ENCODE data around the gene RSBN1.
A peak's percentile ranks its signal among the peaks of the same experiment; 100 is the strongest.
"Not testable (repeated sequence)": the region's sequence is repeated elsewhere in the genome, so short reads cannot be mapped to it uniquely, and the experiment has no call there.

RSBN1 gene

DNA sequence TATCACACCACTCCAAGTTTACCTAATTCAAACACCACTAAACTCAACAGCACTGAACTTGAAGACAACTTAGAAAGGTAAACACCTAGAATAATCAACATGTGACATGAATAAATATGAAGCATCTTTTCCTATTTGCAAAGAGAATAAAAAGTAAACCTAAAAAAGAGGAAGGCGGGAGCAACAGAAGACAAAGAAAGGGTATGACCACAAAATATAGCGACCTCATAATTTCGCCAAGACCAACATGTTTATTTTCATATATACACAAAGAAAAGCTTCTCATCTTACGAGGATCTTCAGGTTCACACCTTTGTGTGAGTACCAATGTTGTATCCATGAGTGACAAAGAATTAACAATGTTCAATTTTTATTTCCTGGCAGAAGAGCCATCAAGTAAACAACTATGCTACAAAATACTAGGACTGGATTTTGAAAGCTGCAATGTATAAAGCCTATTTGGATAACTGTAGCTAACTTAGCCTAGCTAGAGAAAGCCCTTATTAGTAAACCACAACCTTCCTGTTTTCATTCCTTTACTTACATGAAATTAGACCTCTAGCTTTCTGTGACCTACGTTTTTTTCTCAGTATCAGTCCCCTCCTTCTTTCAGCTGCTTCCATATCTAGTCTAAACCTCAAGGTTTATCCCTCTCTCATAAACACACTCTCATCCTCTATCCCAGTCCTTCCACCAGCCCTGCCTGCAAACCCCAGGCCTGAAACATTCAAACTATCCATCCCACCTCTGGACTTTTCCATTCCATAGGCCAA lies 31.7 kb downstream of the RSBN1 start:
- DNase-seq (ENCODE audit: low spot score): no peak

- no peak for DNase-seq (ENCODE audit: low spot score)
These were observed 32.7 kb downstream of the RSBN1 start for GRCh38 chr1:113779542-113779941.

DNA sequence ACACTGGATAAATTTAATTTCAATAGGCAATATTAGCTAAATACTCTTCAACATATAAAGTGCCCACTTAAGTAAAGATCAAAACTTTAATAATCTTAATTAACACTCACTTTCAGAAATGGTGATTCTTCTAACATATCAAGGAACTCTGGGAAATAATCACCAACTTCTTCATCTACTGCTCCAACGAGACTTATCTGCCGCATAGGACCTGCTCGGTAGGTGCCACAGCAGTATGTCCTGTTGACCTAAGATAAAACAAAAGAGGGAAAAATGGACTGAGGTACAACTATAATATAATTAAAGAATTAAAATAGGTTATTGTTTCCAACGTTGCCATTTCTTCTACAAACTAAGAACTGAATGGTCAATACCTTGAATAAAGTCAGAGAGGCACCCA lies 34.7 kb downstream of the RSBN1 start:
- no peak for DNase-seq (ENCODE audit: low spot score)

GRCh38 chr1:113770031-113770430 lies 42.2 kb downstream of the RSBN1 start:
- DNase-seq (ENCODE audit: low spot score): no peak

DNA sequence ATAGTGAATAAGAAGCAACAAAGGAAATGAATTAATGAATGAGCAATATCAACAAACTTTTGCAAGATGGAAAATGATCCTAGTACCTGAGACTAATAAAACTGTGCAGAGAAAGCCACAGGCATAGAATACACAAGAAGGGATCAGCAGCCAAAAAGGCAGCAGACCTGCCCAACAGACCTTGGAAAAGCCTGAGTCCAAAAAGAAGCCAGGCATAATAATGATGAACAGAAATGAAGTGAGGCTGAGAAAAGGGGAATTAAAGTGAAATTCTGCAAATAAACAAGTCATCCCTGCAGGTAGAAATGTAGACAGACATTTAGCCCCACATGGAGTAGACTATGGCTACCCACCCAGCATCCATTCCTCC lies 42.7 kb downstream of the RSBN1 start:
- no peak for DNase-seq (ENCODE audit: low spot score)

DNA sequence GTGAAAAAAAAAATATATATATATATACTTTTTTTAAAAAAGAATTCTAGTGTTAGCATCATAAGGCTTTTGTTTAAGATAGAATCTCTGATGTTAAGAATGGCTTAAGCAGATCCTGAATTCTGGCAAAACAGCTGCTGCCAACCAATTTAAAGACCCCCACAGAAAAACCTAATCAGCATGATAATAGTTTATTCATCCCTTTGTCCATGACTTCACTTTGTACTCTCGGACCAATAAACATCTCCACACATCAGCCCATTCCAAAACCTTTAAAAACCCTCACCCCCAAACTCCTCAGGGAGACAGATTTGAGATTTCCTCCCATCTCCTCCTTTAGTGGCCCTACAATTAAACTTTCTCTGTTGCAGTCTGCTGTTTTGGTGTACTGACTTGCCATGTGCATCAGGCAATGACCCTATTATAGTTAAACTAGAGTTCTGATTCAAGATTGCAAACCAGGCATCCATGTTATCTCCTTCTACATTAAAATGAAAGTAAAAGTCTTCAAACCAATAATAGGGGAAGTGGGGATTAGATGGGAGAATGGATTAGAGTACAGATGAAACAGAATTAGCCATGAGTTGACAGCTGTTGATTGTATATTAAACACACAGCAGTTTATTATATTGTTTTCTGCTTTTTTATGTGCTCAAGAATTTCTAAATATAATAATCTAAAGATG lies 43.2 kb downstream of the RSBN1 start:
- DNase-seq (ENCODE audit: low spot score): no peak

- DNase-seq (ENCODE audit: low spot score): no peak
These were observed 46.7 kb downstream of the RSBN1 start for GRCh38 chr1:113765306-113766230.

GRCh38 chr1:113763661-113764060 lies 48.6 kb downstream of the RSBN1 start:
- DNase-seq (ENCODE audit: low spot score): no peak

DNA sequence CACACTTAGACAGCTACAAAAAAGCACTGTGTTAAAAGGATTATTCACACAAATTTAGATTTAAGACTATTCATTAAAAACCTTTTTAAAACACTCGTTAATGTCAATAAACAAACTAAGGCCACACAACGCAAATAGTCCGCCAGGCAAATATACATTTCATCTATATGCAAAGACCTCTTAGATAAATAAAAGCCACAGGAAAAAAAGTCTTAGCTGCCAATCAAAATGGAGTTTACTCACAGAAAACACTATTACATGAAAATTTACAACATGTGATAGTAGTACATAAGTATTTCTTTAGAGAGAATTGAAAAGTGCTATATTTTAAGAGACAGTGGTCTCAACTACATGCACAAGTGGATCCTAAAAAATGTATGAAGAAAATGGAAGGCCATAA lies 50.3 kb downstream of the RSBN1 start:
- DNase-seq (ENCODE audit: low spot score): no peak

DNA sequence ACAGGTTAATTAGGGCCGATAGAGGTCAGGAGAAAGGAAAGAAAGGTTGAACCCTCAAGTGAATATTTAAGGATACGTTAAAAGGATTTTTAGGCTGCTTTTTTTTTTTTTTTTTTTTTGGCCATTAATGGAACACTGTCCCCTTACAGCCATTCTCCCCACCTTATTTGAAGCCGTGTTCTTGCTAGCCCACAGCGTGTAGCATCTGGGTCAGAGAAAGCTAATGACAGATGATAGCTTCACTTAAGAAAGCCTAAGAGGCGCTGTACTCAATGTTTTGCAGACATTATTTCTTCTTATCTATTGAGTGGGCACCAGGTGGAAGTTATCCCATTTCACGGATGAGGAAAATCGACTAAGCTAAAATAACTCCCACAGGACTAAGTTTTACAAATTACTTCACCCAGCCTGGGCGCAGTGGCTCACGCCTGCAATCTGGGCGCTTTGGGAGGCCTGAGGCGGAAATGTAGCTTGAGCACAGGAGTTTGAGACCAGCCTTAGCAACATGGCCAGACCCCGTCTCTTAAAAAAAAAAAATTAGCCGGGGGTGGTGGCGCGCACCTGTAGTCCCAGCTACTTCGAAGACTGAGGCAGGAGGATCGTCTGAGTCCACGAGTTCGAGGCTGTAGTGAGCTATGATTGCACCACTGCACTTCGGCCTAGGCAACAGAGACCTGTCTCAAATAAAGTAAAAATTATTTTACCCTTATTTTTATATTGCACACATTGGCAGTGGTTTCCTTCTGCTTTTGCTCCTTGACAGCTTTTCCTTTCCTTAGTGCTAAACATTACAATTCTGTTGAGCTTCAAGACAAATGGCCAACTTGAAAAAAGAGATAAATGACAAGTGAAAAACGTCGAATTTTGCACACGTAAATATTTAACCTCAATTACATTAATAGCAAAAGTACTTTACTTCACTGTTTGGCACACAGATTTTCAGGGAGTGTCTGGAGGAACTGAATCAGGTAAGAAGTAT lies 51.9 kb downstream of the RSBN1 start:
- no peak for DNase-seq (ENCODE audit: low spot score)

DNA sequence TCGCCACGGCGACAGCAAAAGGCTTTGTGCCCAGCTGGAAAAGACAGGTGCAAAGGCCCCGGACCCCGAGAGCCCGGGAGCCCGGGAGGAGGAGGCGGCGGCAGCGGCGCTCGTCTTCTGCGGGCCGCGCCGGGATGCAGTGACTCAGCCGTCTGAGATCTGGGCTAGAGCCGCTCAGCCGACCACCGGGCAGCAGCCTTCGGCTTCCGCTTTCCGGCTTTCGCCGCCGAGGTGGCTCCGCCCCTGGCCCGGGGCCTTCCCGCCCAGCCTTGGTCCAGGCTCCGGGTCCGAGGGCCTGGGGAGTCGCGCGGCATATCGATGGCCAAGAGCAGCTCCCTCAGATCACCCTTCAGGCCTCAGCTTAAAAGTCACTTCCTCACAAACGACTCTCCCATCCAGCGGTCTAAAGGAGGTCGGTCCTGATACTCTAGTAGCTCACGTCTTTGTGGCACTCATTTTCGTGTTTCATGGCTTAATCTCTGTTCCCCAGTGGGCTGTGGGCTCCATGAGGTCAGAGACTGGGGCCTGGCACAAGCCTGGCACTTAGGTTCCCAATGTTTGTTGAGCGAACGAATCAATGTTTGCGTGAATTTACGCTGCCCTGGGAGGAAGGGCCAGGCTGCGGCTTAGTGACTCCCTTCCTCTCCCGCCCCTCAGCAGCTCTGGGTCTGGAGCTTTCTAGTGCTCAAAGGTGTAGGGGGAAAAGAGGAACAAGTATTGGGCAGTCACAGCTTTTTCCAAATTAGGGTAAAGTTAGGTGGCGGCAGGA lies 52.8 kb downstream of the RSBN1 start, which contains the start of gene PHTF1:
Gene PHTF1 (minus strand): TSS at position 154 of the 769 bp plus-strand sequence. CDS start 783 bp downstream, outside the sequence.
- DNase-seq (ENCODE audit: low spot score): peak; percentile 49

- peak; percentile 51 for DNase-seq (ENCODE audit: low spot score)
These were observed 53.5 kb downstream of the RSBN1 start for GRCh38 chr1:113758631-113759332.

DNA sequence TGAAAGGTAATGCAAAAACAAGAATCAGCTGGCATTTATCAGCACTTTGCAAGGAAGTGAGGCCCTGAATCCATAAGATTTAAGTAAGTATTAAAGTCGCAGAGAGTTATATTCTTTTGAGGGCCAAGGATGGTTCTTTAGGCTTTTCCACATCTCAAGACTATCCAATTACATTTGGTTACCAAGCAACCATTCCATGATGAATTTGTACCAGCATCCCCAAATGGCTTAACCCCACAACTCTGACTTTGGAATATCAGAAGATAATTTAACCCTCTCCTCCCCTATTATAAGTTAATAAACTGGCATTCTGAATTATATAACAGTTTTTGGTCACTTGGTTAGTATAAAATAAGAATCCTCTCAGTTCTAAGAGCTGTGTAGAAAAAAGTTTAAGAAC lies 55.8 kb downstream of the RSBN1 start:
- no peak for DNase-seq (ENCODE audit: low spot score)

- DNase-seq (ENCODE audit: low spot score): not testable (repeated sequence)
These were observed 58.9 kb downstream of the RSBN1 start for GRCh38 chr1:113753333-113753732.

GRCh38 chr1:113751516-113751915 lies 60.8 kb downstream of the RSBN1 start:
- no peak for DNase-seq (ENCODE audit: low spot score)

- no peak for DNase-seq (ENCODE audit: low spot score)
These were observed 61.2 kb downstream of the RSBN1 start for GRCh38 chr1:113751114-113751513.

DNA sequence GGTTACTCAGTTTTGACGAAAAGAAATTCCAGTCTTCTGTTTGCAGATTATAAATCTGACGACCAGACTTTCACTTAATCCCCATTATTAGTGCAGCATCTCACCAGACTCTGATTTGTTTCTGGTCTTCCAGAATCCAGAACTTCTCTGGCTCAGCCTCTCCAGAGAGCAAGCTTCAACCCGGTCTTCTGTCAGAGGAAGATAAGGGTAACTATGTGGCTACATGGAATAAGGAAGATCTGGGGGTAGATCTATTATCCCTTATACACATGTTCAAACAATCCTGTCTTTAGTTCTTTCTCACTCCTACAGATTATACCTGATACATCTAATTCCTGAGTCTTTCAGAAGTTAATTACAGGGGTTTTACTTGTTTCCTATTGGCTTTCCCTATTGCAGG lies 62.9 kb downstream of the RSBN1 start:
- no peak for DNase-seq (ENCODE audit: low spot score)

DNA sequence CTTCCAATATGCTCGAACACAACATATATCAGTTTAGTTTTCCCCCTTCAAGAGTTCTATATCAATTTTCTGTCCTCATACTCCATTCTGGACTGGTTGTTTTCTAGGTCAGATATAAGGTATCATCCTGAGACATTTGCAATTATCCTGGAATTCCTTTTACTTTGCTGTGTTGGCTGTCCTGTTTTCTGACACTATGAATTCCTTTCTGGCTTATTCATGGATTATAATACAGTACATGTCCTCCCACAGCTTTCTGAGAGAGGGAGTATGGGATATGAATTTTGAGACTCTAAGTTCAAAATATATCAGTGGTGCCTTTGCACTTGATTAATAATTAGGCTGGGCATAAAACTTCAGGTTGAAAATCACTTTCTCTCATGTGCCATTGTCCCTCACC lies 64.9 kb downstream of the RSBN1 start:
- DNase-seq (ENCODE audit: low spot score): peak; percentile 28

DNA sequence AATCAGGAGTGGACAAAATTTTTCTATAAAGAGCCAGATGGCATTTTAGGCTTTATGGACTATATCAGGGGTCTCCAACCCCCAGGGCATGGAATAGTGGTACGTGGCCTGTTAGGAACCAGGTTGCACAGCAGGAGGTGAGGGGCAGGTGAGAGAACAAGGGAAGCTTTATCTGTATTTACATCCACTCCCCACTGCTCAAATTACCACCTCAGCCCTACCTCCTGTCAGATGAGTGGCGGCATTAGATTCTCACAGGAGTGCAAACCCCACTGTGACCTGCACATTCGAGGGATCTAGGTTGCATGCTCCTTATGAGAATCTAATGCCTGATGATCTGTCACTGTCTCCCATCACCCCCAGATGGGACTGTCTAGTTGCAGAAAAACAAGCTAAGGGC lies 66.9 kb downstream of the RSBN1 start:
- DNase-seq (ENCODE audit: low spot score): no peak

DNA sequence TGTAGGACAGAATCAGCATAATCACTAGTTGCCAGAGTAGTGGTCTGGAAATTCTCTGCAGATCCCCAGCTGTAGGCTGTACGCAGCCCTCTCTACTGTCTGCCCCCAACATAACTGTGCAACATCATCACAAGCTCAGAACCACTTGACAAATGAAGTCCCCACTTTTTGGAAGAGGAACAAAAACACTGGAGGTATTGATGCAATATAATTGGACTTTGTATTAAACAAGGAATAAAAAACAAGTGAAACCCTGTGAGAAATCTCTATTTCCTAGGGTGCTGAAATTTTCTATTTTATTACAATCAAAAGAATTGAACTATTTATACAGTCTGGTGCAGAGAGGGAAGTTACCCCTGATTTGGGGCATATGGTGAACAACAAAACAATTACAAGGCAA lies 68.2 kb downstream of the RSBN1 start:
- DNase-seq (ENCODE audit: low spot score): no peak

All from putamen (tissue), 1 donor.